B cell (primary cell): ENCODE data around the gene RABGAP1L. TPM values are rescaled to one million over a fixed set of nuclear protein-coding genes. Genes with fewer than 3 reads are reported as not detected.

ENCODE experiments used
- ATAC-seq: fragments of 200-7000 bp; cut with Tn5 transposase; one replicate; pipeline ENCODE4 v1.10.0; 2021; ENCODE audit warnings: low read depth, mild to moderate bottlenecking, moderate number of reproducible peaks, moderate library complexity
- CTCF ChIA-PET: fragments of 350-600 bp; sonication (Branson Sonifier 250); formaldehyde crosslinking; loops from one replicate; lab custom pipeline; 2021; ENCODE audit warnings: antibody characterized with exemption, inconsistent platforms; lab: Charles Lee
- POLR2A ChIA-PET: fragments of 350-600 bp; sonication (Branson Sonifier 250); formaldehyde crosslinking; loops from one replicate; lab custom pipeline; 2021; ENCODE audit warnings: antibody characterized with exemption; lab: Charles Lee
- DNase-seq: peaks from one replicate; pipeline ENCODE4 v3.0.0; 2013
- H2AFZ ChIP-seq: 2 replicates; pipeline ENCODE4 v1.6.1; 2012; ENCODE audit warnings: mild to moderate bottlenecking, low read depth, low read length; ENCODE audit not compliant: insufficient read depth, poor library complexity, severe bottlenecking
- H3K27ac ChIP-seq, 2 donors: 1 replicate in 1 of 2; 2 replicates in 1 of 2; pipeline ENCODE4 v1.5.1; 2012 to 2013; ENCODE audit warnings: low read length in 2 of 2, mild to moderate bottlenecking in 2 of 2, moderate library complexity in 1 of 2
- H3K27me3 ChIP-seq, 4 experiments: fragments of 200-600 bp in 1 of 4; sonication (generic) in 1 of 4; replicated peaks in 1 of 4; 1 replicate in 2 of 4; 2 replicates in 2 of 4; pipeline versions ENCODE4 v1.6.1 to v1.7.0; 2013 to 2016; ENCODE audit warnings: low read length in 3 of 4, mild to moderate bottlenecking in 2 of 4, mixed read lengths in 1 of 4, moderate library complexity in 1 of 4; ENCODE audit not compliant: insufficient read depth in 4 of 4, control insufficient read depth in 3 of 4; ENCODE audit errors: control extremely low read depth in 1 of 4
- H3K36me3 ChIP-seq, 2 experiments: replicated peaks in 1 of 2; 1 replicate in 1 of 2; 2 replicates in 1 of 2; pipeline versions ENCODE4 v1.6.1 to v1.7.1; 2013; ENCODE audit warnings: low read length in 1 of 2; ENCODE audit not compliant: insufficient read depth in 2 of 2, control insufficient read depth in 1 of 2; ENCODE audit errors: control extremely low read depth in 1 of 2, extremely low read depth in 1 of 2
- H3K4me1 ChIP-seq, 2 donors: fragments of 200-600 bp in 1 of 2; sonication (generic) in 1 of 2; 1 replicate in 1 of 2; 2 replicates in 1 of 2; pipeline versions ENCODE4 v1.5.1 to v1.6.1; 2013 to 2017; ENCODE audit warnings: low read length in 2 of 2; ENCODE audit not compliant: control insufficient read depth in 2 of 2, insufficient read depth in 2 of 2
- H3K4me2 ChIP-seq: replicated peaks from 2 replicates; pipeline ENCODE3; 2012; ENCODE audit warnings: mild to moderate bottlenecking, low read depth, low read length; ENCODE audit not compliant: poor library complexity, severe bottlenecking
- H3K4me3 ChIP-seq, 5 experiments: fragments of 200-600 bp in 1 of 5; sonication (generic) in 1 of 5; 1 replicate in 3 of 5; 2 replicates in 2 of 5; pipeline versions ENCODE4 v1.5.1 to v1.7.0; 2011 to 2016; ENCODE audit warnings: low read length in 4 of 5, mild to moderate bottlenecking in 4 of 5, low read depth in 2 of 5, control low read depth in 1 of 5, moderate library complexity in 1 of 5; ENCODE audit not compliant: insufficient read depth in 1 of 5; ENCODE audit errors: control extremely low read depth in 1 of 5, extremely low read depth in 1 of 5
- H3K79me2 ChIP-seq: fragments of 200-600 bp; sonication (generic); one replicate; pipeline ENCODE4 v1.6.0; 2016; ENCODE audit warnings: low read length; ENCODE audit not compliant: control insufficient read depth, insufficient read depth
- H3K9ac ChIP-seq: fragments of 200-600 bp; sonication (generic); 2 replicates; pipeline ENCODE4 v1.6.1; 2017; ENCODE audit warnings: mild to moderate bottlenecking, low read length, moderate library complexity
- H3K9me3 ChIP-seq, 3 donors: one replicate each; pipeline versions ENCODE4 v1.6.1 to v1.7.1; 2013; ENCODE audit warnings: low read length in 2 of 3; ENCODE audit not compliant: control insufficient read depth in 2 of 3, insufficient read depth in 1 of 3; ENCODE audit errors: control extremely low read depth in 1 of 3
- H4K20me1 ChIP-seq: 2 replicates; pipeline ENCODE4 v1.6.0; 2012; ENCODE audit warnings: mild to moderate bottlenecking, low read length; ENCODE audit not compliant: insufficient read depth, control insufficient read depth, poor library complexity, severe bottlenecking
- H3K27ac Mint-ChIP-seq: one replicate; pipeline ENCODE4 v1.8.0; 2021; ENCODE audit warnings: mixed read lengths
- H3K27me3 Mint-ChIP-seq: one replicate; pipeline ENCODE4 v1.8.0; 2021; ENCODE audit warnings: mixed read lengths
- H3K4me1 Mint-ChIP-seq: one replicate; pipeline ENCODE4 v1.8.0; 2021; ENCODE audit warnings: mixed read lengths
- H3K4me3 Mint-ChIP-seq: one replicate; pipeline ENCODE4 v1.8.0; 2021; ENCODE audit warnings: mixed read lengths
- H3K9me3 Mint-ChIP-seq: one replicate; pipeline ENCODE4 v1.8.0; 2022; ENCODE audit warnings: mixed read lengths; ENCODE audit not compliant: insufficient read depth
- CTCF ChIP-seq: fragments of 200-600 bp; IDR thresholded peaks from one replicate; pipeline ENCODE4 v1.8.0; 2022; ENCODE audit warnings: antibody characterized with exemption, mild to moderate bottlenecking
- EZH2 ChIP-seq: IDR thresholded peaks from 2 replicates; pipeline ENCODE4 v1.6.1; 2012; ENCODE audit warnings: borderline replicate concordance, low read depth, mild to moderate bottlenecking, moderate library complexity, low read length; ENCODE audit not compliant: insufficient read depth, poor library complexity, severe bottlenecking
- WGBS: methylation state at CpG from one replicate; pipeline ENCODE4 v1.1.5; 2013; ENCODE audit warnings: missing lambda C conversion rate; ENCODE audit not compliant: insufficient coverage; 5-methylcytosine and 5-hydroxymethylcytosine counted together
- intact Hi-C: fragments of 100-400 bp; cut with micrococcal nuclease; formaldehyde crosslinking; loops from one replicate; pipeline ENCODE4 v1.10.0; 2022
- polyA plus RNA-seq: library from polyadenylated mRNA; depleted of rRNA; stranded (reverse); fragments of >200 nt; gene quantifications from 2 replicates; pipeline ENCODE4 v1.2.3, GENCODE V29; 2012
- total RNA-seq, 2 donors: library from RNA; stranded (reverse); fragments of 120-200 nt in 1 of 2; gene quantifications; 1 replicate in 1 of 2; 2 replicates in 1 of 2; pipeline versions ENCODE4 v1.2.3 to v1.2.4, GENCODE V29; 2013 to 2022

RABGAP1L gene
- total and polyA plus RNA-seq, 2 donors (not counting 1 experiment from before 2014, with no cell fraction given), result 34.9 to 159 TPM

GRCh38 chr1:174204697-174205308 is 45.5 kb downstream of the RABGAP1L start:
- H4K20me1 ChIP-seq, result peaks cover 7% of the 10 kb centered on the region
- TF ChIP-seq EZH2 (no peak), CTCF (no peak)
- intact Hi-C loops, result loop anchor here (2.0 kb wide), 1 partner anchor 46 kb away; the partner anchor contains the start of gene RABGAP1L
- H3K9ac ChIP-seq, result no peak overlapping the region
- H3K79me2 ChIP-seq, result peaks cover 82% of the 10 kb centered on the region
- H3K27me3 Mint-ChIP-seq, result no peaks in the 10 kb centered on the region
- peaks cover 54% of the 10 kb centered on the region for H3K4me1 Mint-ChIP-seq
- H3K36me3 ChIP-seq, result peaks cover 2 to 8% of the 10 kb centered on the region in 2 experiments
- peaks cover 0 to 6% (median under 1%) of the 10 kb centered on the region in 3 donors for H3K9me3 ChIP-seq
- H3K27ac ChIP-seq, result peak overlapping the region in 1 of 2 donors; percentile 35
- ChIA-PET POLR2A (interaction anchor here (1.0 kb wide), 1 partner anchor 45 kb away, joined by 3 read pairs; no protein-coding TSS in a partner anchor), CTCF (interaction anchor here (1.4 to 1.7 kb wide), 2 partner anchors 12 to 90 kb away, joined by 3 to 6 read pairs; no protein-coding TSS in a partner anchor)
- no peak overlapping the region for H2AFZ ChIP-seq
- H3K4me3 Mint-ChIP-seq, result peak overlapping the region; percentile 40
- 60% methylated on average over 3 of the region's 7 CpGs for WGBS
- peaks cover 2% of the 10 kb centered on the region for H3K9me3 Mint-ChIP-seq
- H3K4me2 ChIP-seq, result no peak overlapping the region
- peak; percentile 17 for ATAC-seq
- peak; percentile 38 for DNase-seq
- peak overlapping the region; percentile 61 for H3K27ac Mint-ChIP-seq
- no peak overlapping the region for H3K4me3 ChIP-seq
- no peaks in the 10 kb centered on the region for H3K27me3 ChIP-seq
- peaks cover 17 to 22% of the 10 kb centered on the region in 2 donors for H3K4me1 ChIP-seq
